HPDE6-E6E7 (cell line): Measurements from ENCODE around the gene MAPKAPK2.

Experiments
- DNase-seq: peaks from one replicate; pipeline ENCODE4 v3.0.0; 2011; ENCODE audit warnings: missing footprints; ENCODE audit errors: extremely low spot score

The MAPKAPK2 gene

GRCh38 chr1:206683313-206683712, 1.4 kb upstream of the MAPKAPK2 start:
- no peak for DNase-seq

GRCh38 chr1:206684003-206684402, 702 bp upstream of the MAPKAPK2 start:
- DNase-seq = no peak

GRCh38 chr1:206685334-206685768, 646 bp downstream of the MAPKAPK2 start:
- DNase-seq = peak; percentile 21

- peak; percentile 59 for DNase-seq
Observed at GRCh38 chr1:206685769-206686477, 1.2 kb downstream of the MAPKAPK2 start.

- DNase-seq = no peak
Observed at GRCh38 chr1:206686478-206687249, 2.0 kb downstream of the MAPKAPK2 start.

- no peak for DNase-seq
Observed at GRCh38 chr1:206687251-206687914, 2.7 kb downstream of the MAPKAPK2 start.

- DNase-seq = no peak
Observed at GRCh38 chr1:206687915-206688442, 3.3 kb downstream of the MAPKAPK2 start.

- DNase-seq = no peak
Observed at GRCh38 chr1:206690516-206690915, 5.8 kb downstream of the MAPKAPK2 start.

GRCh38 chr1:206691604-206692003, 6.9 kb downstream of the MAPKAPK2 start:
- DNase-seq = no peak

GRCh38 chr1:206693029-206693428, 8.3 kb downstream of the MAPKAPK2 start:
- no peak for DNase-seq

GRCh38 chr1:206693592-206693991, 8.9 kb downstream of the MAPKAPK2 start:
- DNase-seq = no peak

GRCh38 chr1:206694171-206695124, 9.7 kb downstream of the MAPKAPK2 start:
- DNase-seq = no peak

GRCh38 chr1:206695733-206696132, 11.0 kb downstream of the MAPKAPK2 start:
- DNase-seq = no peak

GRCh38 chr1:206696812-206697585, 12.3 kb downstream of the MAPKAPK2 start:
- no peak for DNase-seq

- DNase-seq = no peak
Observed at GRCh38 chr1:206698011-206698410, 13.3 kb downstream of the MAPKAPK2 start.

GRCh38 chr1:206699000-206699586, 14.4 kb downstream of the MAPKAPK2 start:
- no peak for DNase-seq

- no peak for DNase-seq
Observed at GRCh38 chr1:206699626-206700025, 14.9 kb downstream of the MAPKAPK2 start.

- DNase-seq = no peak
Observed at GRCh38 chr1:206700445-206701036, 15.8 kb downstream of the MAPKAPK2 start.

GRCh38 chr1:206702260-206702659, 17.6 kb downstream of the MAPKAPK2 start:
- no peak for DNase-seq

GRCh38 chr1:206702803-206703202, 18.1 kb downstream of the MAPKAPK2 start:
- no peak for DNase-seq
